PC-3 (cell line): Measurements from ENCODE around the gene SLC44A1.

Source experiments
- EZH2 ChIP-seq: fragments of 300-600 bp; sonication (generic); IDR thresholded peaks from one replicate; pipeline ENCODE4 v1.6.1; 2017; ENCODE audit warnings: antibody characterized with exemption, mild to moderate bottlenecking, low read length; ENCODE audit not compliant: unreplicated experiment
- EZH2phosphoT487 ChIP-seq: fragments of 300-600 bp; sonication (generic); IDR thresholded peaks from 2 replicates; pipeline ENCODE4 v1.6.1; 2018; ENCODE audit warnings: mild to moderate bottlenecking, antibody characterized with exemption, low read length, borderline replicate concordance
- TF ChIP-seq, protein P1 (sequence below): fragments of 300-600 bp; sonication (generic); conservative IDR thresholded peaks from 2 replicates; pipeline ENCODE4 v1.5.1; 2017; ENCODE audit warnings: antibody characterized with exemption, low read depth, mild to moderate bottlenecking, low read length

DNA sequence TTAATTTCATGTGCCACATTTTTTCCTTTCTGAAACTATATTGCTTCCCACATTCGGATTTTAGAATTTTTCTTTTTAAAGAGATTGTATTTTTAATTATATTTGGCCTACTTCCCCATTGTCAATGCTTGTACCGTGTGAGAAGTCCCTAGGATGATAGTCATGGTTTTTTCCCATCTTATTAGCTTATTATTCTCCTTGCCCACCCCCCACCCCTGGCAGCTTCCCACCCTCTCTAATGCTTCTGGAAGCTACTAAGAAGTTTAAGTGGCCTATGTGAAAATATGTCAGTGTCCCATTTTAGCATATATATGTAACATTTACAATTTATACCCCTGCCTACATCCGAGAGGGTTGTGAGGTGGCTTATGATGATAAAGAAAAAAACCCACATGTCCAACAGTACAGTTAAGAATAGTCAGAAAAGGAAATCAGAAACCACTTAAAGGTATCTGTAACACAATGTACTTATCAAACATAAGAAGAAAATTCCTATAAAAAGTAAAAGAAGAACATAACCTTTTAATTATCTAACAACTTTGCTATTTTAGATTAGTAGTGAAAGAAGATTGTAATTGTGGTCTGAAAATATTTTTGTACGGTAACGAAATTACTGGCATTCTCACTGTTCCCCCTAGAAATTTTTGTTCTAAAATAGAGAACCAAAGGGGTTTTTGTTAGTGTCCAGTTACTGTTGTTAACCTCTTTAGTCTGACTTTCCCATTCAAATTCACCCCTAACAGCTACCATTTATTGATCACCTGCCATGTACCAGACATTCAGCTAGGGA lies 62.1 kb downstream of the SLC44A1 start:
- TF ChIP-seq, protein P1, sequence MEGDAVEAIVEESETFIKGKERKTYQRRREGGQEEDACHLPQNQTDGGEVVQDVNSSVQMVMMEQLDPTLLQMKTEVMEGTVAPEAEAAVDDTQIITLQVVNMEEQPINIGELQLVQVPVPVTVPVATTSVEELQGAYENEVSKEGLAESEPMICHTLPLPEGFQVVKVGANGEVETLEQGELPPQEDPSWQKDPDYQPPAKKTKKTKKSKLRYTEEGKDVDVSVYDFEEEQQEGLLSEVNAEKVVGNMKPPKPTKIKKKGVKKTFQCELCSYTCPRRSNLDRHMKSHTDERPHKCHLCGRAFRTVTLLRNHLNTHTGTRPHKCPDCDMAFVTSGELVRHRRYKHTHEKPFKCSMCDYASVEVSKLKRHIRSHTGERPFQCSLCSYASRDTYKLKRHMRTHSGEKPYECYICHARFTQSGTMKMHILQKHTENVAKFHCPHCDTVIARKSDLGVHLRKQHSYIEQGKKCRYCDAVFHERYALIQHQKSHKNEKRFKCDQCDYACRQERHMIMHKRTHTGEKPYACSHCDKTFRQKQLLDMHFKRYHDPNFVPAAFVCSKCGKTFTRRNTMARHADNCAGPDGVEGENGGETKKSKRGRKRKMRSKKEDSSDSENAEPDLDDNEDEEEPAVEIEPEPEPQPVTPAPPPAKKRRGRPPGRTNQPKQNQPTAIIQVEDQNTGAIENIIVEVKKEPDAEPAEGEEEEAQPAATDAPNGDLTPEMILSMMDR, result no peak
- TF ChIP-seq EZH2, result no peak
- no peak for TF ChIP-seq EZH2phosphoT487
